Heart left ventricle (tissue), 13 donors: ENCODE data around the gene AKT1.

Source experiments
- POLR2A ChIP-seq, 2 donors: fragments of 450-650 bp; IDR thresholded peaks; one replicate each; pipeline ENCODE4 v1.6.1; 2017; ENCODE audit warnings: antibody characterized with exemption in 2 of 2, mild to moderate bottlenecking in 2 of 2, moderate library complexity in 2 of 2
- TF ChIP-seq, protein P1 (sequence below), 12 donors: fragments of 200-600 bp; sonication (generic) in 4 of 12; IDR thresholded peaks; one replicate each; pipeline versions ENCODE4 v1.5.0 to v1.8.0; 2018 to 2022; ENCODE audit warnings: antibody characterized with exemption in 12 of 12, mild to moderate bottlenecking in 5 of 12
- donor health status: ischemic (EF 13 %, LVEDD 7.1; RV severe dilation, severe dysfunction).
- donor health status: DM: no; HTN: yes; CAD: no.
- donor health status: DM: no; HTN: no; CAD: no.
- donor health status: ischemic (EF 25% LVEDD 6.9; RV normal size, moderate dysfunction).
- donor health status: ischemic (EF 25% LVEDD 5.7; RV mildly dilated, moderate dysfunction).
- donor health status: ischemic (EF 35%, LVEDD 5.7; RV mildly dilated, moderate dysfunction).
- donor health status: nonischemic (EF 11% LVEDD 7.7; RV severe dilation, severe dysfunction).
- donor health status: DM: yes; HTN: yes; CAD: no.
- donor health status: PGD.
- donor health status: ischemic (EF 29% LVEDD 5.4; RV normal size, mild dysfunction).
- donor health status: nonischemic (EF 23%, LVEDD 6.1; RV moderate dilation, normal function).

DNA sequence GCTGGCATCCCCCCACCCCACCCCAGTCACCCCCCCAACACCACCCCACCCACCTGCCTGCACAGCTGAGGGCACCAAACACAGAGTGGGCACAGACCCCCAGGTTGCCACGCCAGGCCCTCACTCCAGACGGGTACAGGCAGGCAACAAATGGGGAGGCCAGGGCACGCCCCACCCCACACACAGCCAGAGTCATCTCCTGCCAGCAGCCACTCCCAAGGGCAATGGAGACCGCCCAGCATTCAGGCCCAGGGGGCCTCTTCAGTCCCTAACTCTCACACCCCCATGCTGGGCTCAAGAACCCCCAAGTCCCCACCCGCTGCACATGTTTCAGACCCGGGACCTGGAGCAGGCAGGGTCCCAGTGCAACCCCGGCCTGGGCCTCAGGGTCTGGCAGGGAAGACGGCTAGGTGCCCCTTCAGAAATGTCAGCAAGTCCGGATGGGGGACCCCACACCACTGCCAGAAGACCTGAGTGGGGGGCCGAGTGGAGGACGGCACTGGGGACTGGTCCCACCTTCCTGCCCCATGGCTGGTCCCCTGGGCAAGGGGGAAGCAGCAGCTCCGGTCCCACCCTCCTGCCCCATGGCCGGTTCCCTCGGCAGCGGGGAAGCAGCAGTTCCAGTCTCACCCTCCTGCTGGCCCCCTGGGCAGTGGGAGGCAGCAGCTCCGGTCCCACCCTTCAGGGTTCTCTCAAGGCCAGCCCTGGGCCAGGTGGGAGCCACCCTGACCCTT is 11.9 kb downstream of the AKT1 start:
- TF ChIP-seq, protein P1, sequence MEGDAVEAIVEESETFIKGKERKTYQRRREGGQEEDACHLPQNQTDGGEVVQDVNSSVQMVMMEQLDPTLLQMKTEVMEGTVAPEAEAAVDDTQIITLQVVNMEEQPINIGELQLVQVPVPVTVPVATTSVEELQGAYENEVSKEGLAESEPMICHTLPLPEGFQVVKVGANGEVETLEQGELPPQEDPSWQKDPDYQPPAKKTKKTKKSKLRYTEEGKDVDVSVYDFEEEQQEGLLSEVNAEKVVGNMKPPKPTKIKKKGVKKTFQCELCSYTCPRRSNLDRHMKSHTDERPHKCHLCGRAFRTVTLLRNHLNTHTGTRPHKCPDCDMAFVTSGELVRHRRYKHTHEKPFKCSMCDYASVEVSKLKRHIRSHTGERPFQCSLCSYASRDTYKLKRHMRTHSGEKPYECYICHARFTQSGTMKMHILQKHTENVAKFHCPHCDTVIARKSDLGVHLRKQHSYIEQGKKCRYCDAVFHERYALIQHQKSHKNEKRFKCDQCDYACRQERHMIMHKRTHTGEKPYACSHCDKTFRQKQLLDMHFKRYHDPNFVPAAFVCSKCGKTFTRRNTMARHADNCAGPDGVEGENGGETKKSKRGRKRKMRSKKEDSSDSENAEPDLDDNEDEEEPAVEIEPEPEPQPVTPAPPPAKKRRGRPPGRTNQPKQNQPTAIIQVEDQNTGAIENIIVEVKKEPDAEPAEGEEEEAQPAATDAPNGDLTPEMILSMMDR (IDR thresholded peaks at IDR 0.05) = no peak
- no peak for TF ChIP-seq POLR2A (IDR thresholded peaks at IDR 0.05)
